CD14-positive monocyte (primary cell): ENCODE measurements around the gene NNMT. TPM values are rescaled to one million over a fixed set of nuclear protein-coding genes. Genes with fewer than 3 reads are reported as not detected.

Experiments
- DNase-seq, 3 donors: peaks; one replicate each; pipeline ENCODE4 v3.0.0-alpha.2; 2011 to 2022
- H2AFZ ChIP-seq: 2 replicates; pipeline ENCODE4 v1.6.0; 2012; ENCODE audit warnings: mild to moderate bottlenecking, low read depth, low read length, inconsistent platforms; ENCODE audit not compliant: insufficient read depth, poor library complexity, severe bottlenecking
- H3K27ac ChIP-seq, 2 donors: 1 replicate in 1 of 2; 2 replicates in 1 of 2; pipeline ENCODE4 v1.5.1; 2012 to 2013; ENCODE audit warnings: low read length in 2 of 2, control low read depth in 1 of 2, inconsistent platforms in 1 of 2, low read depth in 1 of 2, mild to moderate bottlenecking in 1 of 2
- H3K27me3 ChIP-seq, 2 donors: one replicate each; pipeline versions ENCODE4 v1.6.0 to v1.6.1; 2011 to 2013; ENCODE audit warnings: low read length in 2 of 2; ENCODE audit not compliant: control insufficient read depth in 2 of 2, insufficient read depth in 2 of 2
- H3K36me3 ChIP-seq, 2 donors: replicated peaks in 1 of 2; 1 replicate in 1 of 2; 2 replicates in 1 of 2; pipeline versions ENCODE4 v1.5.1 to v1.6.1; 2012 to 2013; ENCODE audit warnings: low read length in 2 of 2, control low read depth in 1 of 2, inconsistent platforms in 1 of 2, mild to moderate bottlenecking in 1 of 2; ENCODE audit not compliant: insufficient read depth in 2 of 2, control insufficient read depth in 1 of 2
- H3K4me1 ChIP-seq, 2 donors: 1 replicate in 1 of 2; 2 replicates in 1 of 2; pipeline versions ENCODE4 v1.5.1 to v1.6.1; 2012 to 2013; ENCODE audit warnings: low read length in 2 of 2, control low read depth in 1 of 2, inconsistent platforms in 1 of 2, mild to moderate bottlenecking in 1 of 2, moderate library complexity in 1 of 2; ENCODE audit not compliant: insufficient read depth in 2 of 2, control insufficient read depth in 1 of 2
- H3K4me2 ChIP-seq: replicated peaks from 2 replicates; pipeline ENCODE3; 2012; ENCODE audit warnings: low read length, moderate library complexity, mild to moderate bottlenecking; ENCODE audit not compliant: poor library complexity, severe bottlenecking; ENCODE audit errors: extremely low read depth
- H3K4me3 ChIP-seq, 3 experiments: fragments of 200-600 bp in 1 of 3; sonication (generic) in 1 of 3; replicated peaks in 1 of 3; 1 replicate in 2 of 3; 2 replicates in 1 of 3; pipeline ENCODE4 v1.5.1; 2011 to 2013; ENCODE audit warnings: low read length in 3 of 3, mild to moderate bottlenecking in 3 of 3, control low read depth in 2 of 3, low read depth in 2 of 3, inconsistent platforms in 1 of 3, moderate library complexity in 1 of 3
- H3K79me2 ChIP-seq: 2 replicates; pipeline ENCODE4 v1.6.0; 2012; ENCODE audit warnings: mild to moderate bottlenecking, control low read depth, inconsistent platforms, low read length, moderate library complexity; ENCODE audit not compliant: insufficient read depth
- H3K9ac ChIP-seq: 2 replicates; pipeline ENCODE4 v1.6.0; 2017; ENCODE audit warnings: low read length, mild to moderate bottlenecking; ENCODE audit not compliant: insufficient read depth, poor library complexity, severe bottlenecking
- H3K9me3 ChIP-seq, 2 donors: replicated peaks in 1 of 2; 1 replicate in 1 of 2; 2 replicates in 1 of 2; pipeline versions ENCODE4 v1.5.1 to v1.6.1; 2012 to 2013; ENCODE audit warnings: low read length in 2 of 2, control low read depth in 1 of 2; ENCODE audit not compliant: control insufficient read depth in 1 of 2, insufficient read depth in 1 of 2
- H4K20me1 ChIP-seq: 2 replicates; pipeline ENCODE4 v1.6.0; 2012; ENCODE audit warnings: mild to moderate bottlenecking, low read length, control low read depth, moderate library complexity; ENCODE audit not compliant: insufficient read depth
- H3K27ac Mint-ChIP-seq, 7 donors: one replicate each; pipeline ENCODE4 v1.8.0; 2020; ENCODE audit warnings: mild to moderate bottlenecking in 7 of 7, mixed read lengths in 7 of 7, moderate library complexity in 6 of 7, inconsistent platforms in 2 of 7
- H3K27me3 Mint-ChIP-seq, 3 donors: one replicate each; pipeline ENCODE4 v1.8.0; 2021 to 2022; ENCODE audit warnings: low read depth in 3 of 3, mild to moderate bottlenecking in 3 of 3, mixed read lengths in 3 of 3, moderate library complexity in 3 of 3, inconsistent platforms in 1 of 3
- H3K36me3 Mint-ChIP-seq, 2 donors: one replicate each; pipeline ENCODE4 v1.8.0; 2020; ENCODE audit warnings: mixed read lengths in 2 of 2, inconsistent platforms in 1 of 2, mild to moderate bottlenecking in 1 of 2
- H3K4me1 Mint-ChIP-seq: one replicate; pipeline ENCODE4 v1.8.0; 2020; ENCODE audit warnings: mild to moderate bottlenecking, mixed read lengths
- H3K4me3 Mint-ChIP-seq, 2 donors: one replicate each; pipeline ENCODE4 v1.8.0; 2020; ENCODE audit warnings: mild to moderate bottlenecking in 2 of 2, mixed read lengths in 2 of 2, moderate library complexity in 1 of 2
- H3K9me3 Mint-ChIP-seq, 7 donors: one replicate each; pipeline ENCODE4 v1.8.0; 2020 to 2022; ENCODE audit warnings: mixed read lengths in 7 of 7, mild to moderate bottlenecking in 6 of 7, moderate library complexity in 6 of 7, inconsistent platforms in 2 of 7
- WGBS: methylation state at CpG from one replicate; pipeline ENCODE4 v1.1.5; 2013; ENCODE audit warnings: missing lambda C conversion rate; ENCODE audit not compliant: insufficient coverage; 5-methylcytosine and 5-hydroxymethylcytosine counted together
- intact Hi-C, 2 donors: fragments of 100-400 bp; cut with micrococcal nuclease; formaldehyde crosslinking; loops; one replicate each; pipeline versions ENCODE4 v1.15.0 to v1.15.1; 2023
- polyA plus RNA-seq, 3 donors: library from polyadenylated mRNA; depleted of rRNA in 1 of 3; unstranded in 2 of 3; stranded (reverse) in 1 of 3; fragments of 300-500 nt in 2 of 3; fragments of >200 nt in 1 of 3; fragmentation: Illumina TruSeq in 2 of 3; gene quantifications; 1 replicate in 2 of 3; 2 replicates in 1 of 3; pipeline ENCODE4 v1.2.3, GENCODE V29; 2012 to 2021
- TF ChIP-seq, protein P1 (sequence below): fragments of 200-600 bp; IDR thresholded peaks from one replicate; pipeline ENCODE4 v1.8.0; 2022; ENCODE audit warnings: antibody characterized with exemption, mild to moderate bottlenecking

Gene NNMT
- polyA plus RNA-seq, 3 donors = not detected

DNA sequence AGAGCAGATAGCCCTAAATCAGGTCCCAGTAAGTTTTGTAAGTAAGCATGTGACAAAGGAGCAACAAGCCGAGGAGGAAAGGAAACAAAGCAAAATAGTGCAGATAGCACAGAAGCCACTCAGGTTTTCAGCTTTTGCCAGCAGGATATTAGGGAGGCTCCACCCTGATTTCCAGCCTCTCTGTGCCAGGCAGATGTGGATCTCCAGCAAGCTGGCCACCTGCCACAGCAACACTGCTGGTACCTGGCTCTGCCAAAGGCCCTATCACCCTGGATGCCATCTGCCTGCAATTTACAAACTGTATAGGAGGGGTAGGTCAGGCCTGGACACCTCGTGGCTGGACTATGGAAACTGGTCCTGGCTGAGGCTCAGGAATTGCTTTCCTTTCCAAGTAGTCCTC is 12.2 kb upstream of the NNMT start:
- Mint-ChIP-seq H3K36me3 (no peaks in the 10 kb centered on the region), H3K4me3 (no peak overlapping the region), H3K4me1 (no peaks in the 10 kb centered on the region), H3K27me3 (peaks cover 2 to 14% (median 3%) of the 10 kb centered on the region in 3 donors), H3K9me3 (no peaks in the 10 kb centered on the region), H3K27ac (no peak overlapping the region)
- Histone ChIP-seq H2AFZ (no peak overlapping the region), H3K79me2 (no peaks in the 10 kb centered on the region), H3K4me3 (no peak overlapping the region), H3K9ac (no peak overlapping the region), H3K36me3 (no peaks in the 10 kb centered on the region), H3K4me2 (no peak overlapping the region), H3K27me3 (no peaks in the 10 kb centered on the region), H4K20me1 (no peaks in the 10 kb centered on the region), H3K4me1 (no peaks in the 10 kb centered on the region), H3K27ac (no peak overlapping the region), H3K9me3 (no peaks in the 10 kb centered on the region)
- intact Hi-C loops = no loop called here
- 83% methylated on average over 1 of the region's 2 CpGs for WGBS
- DNase-seq = no peak
- TF ChIP-seq, protein P1, sequence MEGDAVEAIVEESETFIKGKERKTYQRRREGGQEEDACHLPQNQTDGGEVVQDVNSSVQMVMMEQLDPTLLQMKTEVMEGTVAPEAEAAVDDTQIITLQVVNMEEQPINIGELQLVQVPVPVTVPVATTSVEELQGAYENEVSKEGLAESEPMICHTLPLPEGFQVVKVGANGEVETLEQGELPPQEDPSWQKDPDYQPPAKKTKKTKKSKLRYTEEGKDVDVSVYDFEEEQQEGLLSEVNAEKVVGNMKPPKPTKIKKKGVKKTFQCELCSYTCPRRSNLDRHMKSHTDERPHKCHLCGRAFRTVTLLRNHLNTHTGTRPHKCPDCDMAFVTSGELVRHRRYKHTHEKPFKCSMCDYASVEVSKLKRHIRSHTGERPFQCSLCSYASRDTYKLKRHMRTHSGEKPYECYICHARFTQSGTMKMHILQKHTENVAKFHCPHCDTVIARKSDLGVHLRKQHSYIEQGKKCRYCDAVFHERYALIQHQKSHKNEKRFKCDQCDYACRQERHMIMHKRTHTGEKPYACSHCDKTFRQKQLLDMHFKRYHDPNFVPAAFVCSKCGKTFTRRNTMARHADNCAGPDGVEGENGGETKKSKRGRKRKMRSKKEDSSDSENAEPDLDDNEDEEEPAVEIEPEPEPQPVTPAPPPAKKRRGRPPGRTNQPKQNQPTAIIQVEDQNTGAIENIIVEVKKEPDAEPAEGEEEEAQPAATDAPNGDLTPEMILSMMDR = no peak

DNA sequence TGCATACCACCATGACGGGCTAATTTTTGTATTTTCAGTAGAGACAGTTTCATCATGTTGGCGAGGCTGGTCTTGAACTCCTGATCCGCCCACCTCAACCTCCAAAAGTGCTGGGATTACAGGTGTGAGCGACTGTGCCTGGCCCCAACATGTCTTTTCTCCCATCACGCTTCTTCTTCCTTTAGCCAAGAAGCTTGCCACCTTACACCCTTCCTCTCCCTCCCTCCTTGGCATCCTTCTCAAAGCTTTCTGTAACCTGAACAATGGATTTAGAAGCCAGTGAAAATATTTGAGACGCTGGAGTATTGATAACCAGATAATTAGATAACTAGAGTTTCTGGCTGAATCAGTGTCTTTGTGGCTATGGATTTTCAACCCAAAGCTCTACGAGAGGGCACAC is 11.3 kb upstream of the NNMT start:
- no peak overlapping the region for H3K9ac ChIP-seq
- no peaks in the 10 kb centered on the region for H3K9me3 ChIP-seq
- no peaks in the 10 kb centered on the region for H3K79me2 ChIP-seq
- no peak overlapping the region for H3K27ac Mint-ChIP-seq
- H3K4me1 Mint-ChIP-seq = peaks cover 2% of the 10 kb centered on the region
- no peaks in the 10 kb centered on the region for H3K4me1 ChIP-seq
- no peaks in the 10 kb centered on the region for H3K36me3 ChIP-seq
- whole genome bisulfite sequencing = 100% methylated on average over 3 of the region's 7 CpGs
- H3K27ac ChIP-seq = no peak overlapping the region
- H3K36me3 Mint-ChIP-seq = no peaks in the 10 kb centered on the region
- no peak overlapping the region for H3K4me2 ChIP-seq
- TF ChIP-seq, protein P1 = no peak
- H2AFZ ChIP-seq = no peak overlapping the region
- intact Hi-C loops = no loop called here
- peaks cover 1 to 6% (median 2%) of the 10 kb centered on the region in 3 donors for H3K27me3 Mint-ChIP-seq
- DNase-seq = no peak
- no peaks in the 10 kb centered on the region for H3K9me3 Mint-ChIP-seq
- H3K27me3 ChIP-seq = no peaks in the 10 kb centered on the region
- H3K4me3 ChIP-seq = no peak overlapping the region
- H3K4me3 Mint-ChIP-seq = no peak overlapping the region
- no peaks in the 10 kb centered on the region for H4K20me1 ChIP-seq
